Measurements from ENCODE around the gene SLC5A10.
A peak's percentile ranks its signal among the peaks of the same experiment; 100 is the strongest.
"Not testable (repeated sequence)": the region's sequence is repeated elsewhere in the genome, so short reads cannot be mapped to it uniquely, and the experiment has no call there.

Gene SLC5A10

GRCh38 chr17:19055447-19055846 lies 103.5 kb downstream of the SLC5A10 start:
- DNase-seq = not testable (repeated sequence)

DNA sequence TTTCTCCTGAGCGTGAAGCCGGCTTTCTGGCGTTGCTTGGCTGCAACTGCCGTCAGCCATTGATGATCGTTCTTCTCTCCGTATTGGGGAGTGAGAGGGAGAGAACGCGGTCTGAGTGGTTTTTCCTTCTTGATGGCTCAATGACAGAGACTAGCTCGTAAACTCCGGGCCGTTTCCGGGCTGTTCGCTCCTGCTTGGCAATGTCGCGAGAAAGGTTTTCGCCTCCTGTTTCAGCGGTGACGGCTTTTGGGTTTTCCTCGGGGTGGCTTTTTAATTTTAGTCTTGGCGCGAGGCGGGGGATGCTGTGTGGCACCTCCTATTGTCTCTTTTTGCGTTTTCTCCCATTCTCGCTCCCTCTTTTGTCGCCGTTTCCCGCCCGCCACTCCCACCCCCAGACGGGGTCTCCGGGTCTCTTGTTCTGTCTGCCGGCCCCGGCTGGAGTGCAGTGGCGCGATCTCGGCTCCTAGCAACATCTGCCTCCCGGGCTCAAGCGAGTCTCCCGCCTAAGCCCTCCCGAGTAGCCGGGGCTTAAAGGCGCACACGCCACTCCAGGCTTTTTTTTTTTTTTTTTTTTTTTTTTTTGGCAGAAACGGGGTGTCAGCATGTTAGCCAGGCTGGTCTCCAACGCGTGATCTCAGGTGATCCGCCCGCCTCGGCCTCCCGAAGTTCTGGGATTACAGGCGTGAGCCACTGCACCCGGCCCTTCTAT lies 110.2 kb downstream of the SLC5A10 start:
- DNase-seq = not testable (repeated sequence)

- DNase-seq = not testable (repeated sequence)
Measured at GRCh38 chr17:19062718-19063325, 110.9 kb downstream of the SLC5A10 start.

GRCh38 chr17:19063326-19063956 lies 111.5 kb downstream of the SLC5A10 start:
- not testable (repeated sequence) for DNase-seq

GRCh38 chr17:19064378-19064777 lies 112.4 kb downstream of the SLC5A10 start:
- peak; percentile 3 for DNase-seq

DNA sequence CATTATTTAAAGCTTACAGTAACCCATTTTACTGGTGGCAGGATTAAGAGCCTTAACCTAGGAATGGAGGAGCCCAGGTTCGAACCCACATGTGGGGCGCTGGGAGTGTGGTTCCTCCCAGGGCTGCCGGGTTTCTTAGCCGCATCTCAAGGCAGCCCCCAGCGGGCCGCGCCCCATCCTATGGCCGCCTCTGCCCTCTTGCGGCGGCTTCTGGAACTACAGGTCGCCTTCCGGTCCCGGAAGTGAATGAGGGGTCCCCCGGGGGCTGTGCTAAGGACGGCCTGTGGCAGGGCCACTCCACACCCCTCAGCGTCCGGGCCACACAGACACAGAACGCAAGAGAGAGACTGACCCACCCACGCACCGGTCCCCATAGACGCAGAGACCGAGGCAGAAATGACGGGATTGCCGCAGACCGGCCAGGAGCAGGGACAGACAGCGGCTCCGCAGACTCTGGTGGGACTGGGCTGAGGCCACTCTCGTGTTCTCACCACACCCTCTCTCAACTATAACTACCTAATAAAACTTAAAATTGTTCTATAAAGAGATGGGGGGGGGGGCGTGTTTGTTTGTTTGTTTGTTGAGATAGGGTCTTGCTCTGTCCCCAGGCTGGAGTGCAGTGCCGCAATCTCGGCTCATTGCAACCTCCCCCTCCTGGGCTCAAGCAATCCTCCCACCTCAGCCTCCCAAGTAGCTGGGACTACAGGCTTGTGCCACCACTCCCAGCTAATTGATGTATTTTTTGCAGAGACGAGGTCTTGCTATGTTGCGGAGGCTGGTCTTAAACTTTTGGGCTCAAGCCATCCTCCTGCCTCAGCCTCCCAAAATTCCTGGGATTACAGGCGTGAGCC lies 118.6 kb downstream of the SLC5A10 start:
- not testable (repeated sequence) for DNase-seq

All from CD4-positive, alpha-beta T cell treated with Interleukin-6 for 4 hours (primary cell).